HL-60 (cell line): ENCODE data around the gene PDK2.

Experiments used
- DNase-seq, 2 experiments: peaks; one replicate each; pipeline ENCODE4 v3.0.0-alpha.2; 2010 to 2020; ENCODE audit warnings: low read depth in 1 of 2, low spot score in 1 of 2
- H3K27ac ChIP-seq: fragments of 250-450 bp; sonication (Bioruptor Pico); replicated peaks from 2 replicates; pipeline ENCODE4 v1.5.1; 2020; ENCODE audit warnings: mild to moderate bottlenecking, moderate library complexity
- H3K27me3 ChIP-seq: fragments of 250-450 bp; sonication (Bioruptor Pico); 2 replicates; pipeline ENCODE4 v1.5.1; 2021; ENCODE audit warnings: mild to moderate bottlenecking, moderate library complexity; ENCODE audit not compliant: insufficient read depth, poor library complexity, severe bottlenecking
- H3K4me3 ChIP-seq: replicated peaks from 2 replicates; pipeline ENCODE4 v1.5.1; 2011; ENCODE audit warnings: mild to moderate bottlenecking, control low read depth, low read length; ENCODE audit not compliant: insufficient read depth
- CTCF ChIP-seq: IDR thresholded peaks from one replicate; pipeline ENCODE4 v1.5.1; 2011; ENCODE audit warnings: low read length, control low read depth, inconsistent platforms; ENCODE audit not compliant: insufficient read depth
- GABPA ChIP-seq: IDR thresholded peaks from 2 replicates; pipeline ENCODE4 v1.6.1; 2012; ENCODE audit warnings: low read depth
- POLR2AphosphoS5 ChIP-seq: IDR thresholded peaks from 2 replicates; pipeline ENCODE4 v1.6.1; 2012; ENCODE audit warnings: low read depth
- REST ChIP-seq: IDR thresholded peaks from 2 replicates; pipeline ENCODE4 v1.6.1; 2012; ENCODE audit warnings: low read depth; ENCODE audit not compliant: insufficient replicate concordance
- SPI1 ChIP-seq: IDR thresholded peaks from 2 replicates; pipeline ENCODE4 v1.6.1; 2012; ENCODE audit warnings: low read depth, mild to moderate bottlenecking, borderline replicate concordance

Gene PDK2

DNA sequence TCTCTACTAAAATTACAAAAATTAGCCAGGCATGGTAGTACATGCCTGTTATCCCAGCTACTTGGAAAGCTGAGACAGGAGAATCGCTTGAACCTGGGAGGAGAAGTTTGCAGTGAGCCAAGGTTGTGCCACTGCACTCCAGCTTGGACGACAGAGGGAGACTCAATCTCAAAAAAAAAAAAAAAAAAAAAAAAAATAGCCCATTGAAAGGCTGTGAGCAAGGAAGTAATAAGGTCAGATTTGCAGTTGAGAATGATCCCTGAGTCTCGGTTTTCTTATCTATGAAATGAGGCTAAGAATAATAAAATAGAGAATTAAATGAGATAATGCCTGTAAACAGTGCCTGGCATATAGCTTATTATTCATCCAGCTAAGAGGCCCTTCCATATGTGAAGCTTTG, 1.3 kb upstream of the PDK2 start:
- H3K27me3 ChIP-seq, result peaks cover 33% of the 10 kb centered on the region
- H3K27ac ChIP-seq, result no peak overlapping the region
- TF ChIP-seq REST, result no peak
- no peak overlapping the region for H3K4me3 ChIP-seq
- no peak for DNase-seq

DNA sequence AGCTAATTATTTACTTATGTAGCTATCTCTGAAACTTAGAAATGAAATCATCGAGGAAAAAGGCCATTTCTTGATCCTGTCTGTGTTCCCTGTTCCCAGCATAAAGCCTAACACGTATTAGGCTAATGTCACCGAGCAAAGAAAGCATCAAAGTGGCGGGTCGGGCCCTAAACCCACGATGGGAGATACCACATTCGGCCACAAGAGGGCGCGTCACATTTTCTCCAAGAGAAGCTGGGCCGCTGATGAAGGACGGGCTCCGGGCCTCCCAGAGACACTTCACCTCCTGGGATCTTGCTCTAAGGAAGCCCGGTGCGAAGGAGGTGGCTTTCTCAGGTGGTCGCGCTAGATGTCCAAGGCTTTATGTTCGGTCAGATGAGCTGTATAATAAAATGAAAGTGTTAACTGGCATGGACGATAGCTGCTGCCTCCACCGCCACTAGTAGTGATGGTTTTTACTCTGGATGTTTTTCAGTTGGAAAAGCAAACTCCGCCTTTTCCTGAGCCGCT, 853 bp upstream of the PDK2 start:
- H3K27me3 ChIP-seq, result peaks cover 33% of the 10 kb centered on the region
- H3K27ac ChIP-seq, result no peak overlapping the region
- H3K4me3 ChIP-seq, result peak overlapping the region; percentile 17
- peak; percentile 63 to 74 for DNase-seq
- TF ChIP-seq CTCF, result peak; percentile 35
- no peak for TF ChIP-seq SPI1

DNA sequence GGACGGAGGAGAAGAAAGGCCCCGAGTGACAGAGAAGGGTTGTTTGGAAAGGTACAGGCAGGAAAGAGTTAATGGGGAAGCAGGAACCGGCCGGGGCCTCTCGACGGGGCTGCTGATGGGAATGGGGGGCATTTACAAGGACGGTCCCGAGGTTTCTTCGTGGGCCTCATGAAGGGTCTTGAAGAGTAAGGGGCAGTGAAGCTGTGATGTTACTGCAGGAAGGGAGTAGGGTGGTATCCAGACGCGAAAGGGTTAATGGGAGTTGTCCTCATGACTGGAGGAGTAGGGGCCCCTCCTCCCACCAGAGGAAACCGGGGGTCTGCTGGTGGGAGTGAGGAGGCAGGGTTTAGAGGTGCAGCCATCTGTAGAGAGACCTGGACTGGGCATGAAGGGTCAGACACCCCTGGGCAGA, 481 bp downstream of the PDK2 start:
- Histone ChIP-seq H3K27me3 (peaks cover 33% of the 10 kb centered on the region), H3K4me3 (peak overlapping the region; percentile 52), H3K27ac (no peak overlapping the region)
- TF ChIP-seq REST (no peak), CTCF (no peak), POLR2AphosphoS5 (no peak), GABPA (no peak), SPI1 (no peak)
- no peak for DNase-seq

DNA sequence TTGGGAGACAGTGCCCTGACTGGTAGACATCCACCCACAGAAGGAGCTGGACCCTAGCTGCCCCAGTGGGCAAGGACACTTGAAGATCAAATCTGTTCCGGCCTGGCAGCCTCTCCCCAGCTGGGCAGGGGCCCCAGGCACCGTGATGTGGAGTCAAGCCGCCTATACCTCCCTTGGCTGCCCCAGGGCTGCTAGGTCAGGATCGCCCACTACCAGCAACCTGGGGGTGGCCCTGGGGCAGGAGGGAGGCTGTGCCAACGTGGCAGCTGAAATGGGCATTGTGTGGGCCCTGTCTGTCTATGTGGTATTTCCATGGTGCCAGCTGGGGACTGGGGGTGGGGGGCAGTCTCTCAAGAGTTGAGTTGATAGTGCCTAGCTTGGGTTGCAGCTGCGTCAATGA, 941 bp downstream of the PDK2 start:
- Histone ChIP-seq H3K27ac (no peak overlapping the region), H3K27me3 (peaks cover 30% of the 10 kb centered on the region), H3K4me3 (peak overlapping the region; percentile 52)
- TF ChIP-seq GABPA (no peak), CTCF (no peak), SPI1 (no peak), POLR2AphosphoS5 (no peak), REST (no peak)
- no peak for DNase-seq
